T follicular helper cell (primary cell): ENCODE measurements around the gene WDR82.
"Not testable (repeated sequence)": the region's sequence is repeated elsewhere in the genome, so short reads cannot be mapped to it uniquely, and the experiment has no call there.

Experiments used
- DNase-seq: peaks from one replicate; pipeline ENCODE4 v3.0.0-alpha.2; 2020; ENCODE audit warnings: low read depth

The WDR82 gene

DNA sequence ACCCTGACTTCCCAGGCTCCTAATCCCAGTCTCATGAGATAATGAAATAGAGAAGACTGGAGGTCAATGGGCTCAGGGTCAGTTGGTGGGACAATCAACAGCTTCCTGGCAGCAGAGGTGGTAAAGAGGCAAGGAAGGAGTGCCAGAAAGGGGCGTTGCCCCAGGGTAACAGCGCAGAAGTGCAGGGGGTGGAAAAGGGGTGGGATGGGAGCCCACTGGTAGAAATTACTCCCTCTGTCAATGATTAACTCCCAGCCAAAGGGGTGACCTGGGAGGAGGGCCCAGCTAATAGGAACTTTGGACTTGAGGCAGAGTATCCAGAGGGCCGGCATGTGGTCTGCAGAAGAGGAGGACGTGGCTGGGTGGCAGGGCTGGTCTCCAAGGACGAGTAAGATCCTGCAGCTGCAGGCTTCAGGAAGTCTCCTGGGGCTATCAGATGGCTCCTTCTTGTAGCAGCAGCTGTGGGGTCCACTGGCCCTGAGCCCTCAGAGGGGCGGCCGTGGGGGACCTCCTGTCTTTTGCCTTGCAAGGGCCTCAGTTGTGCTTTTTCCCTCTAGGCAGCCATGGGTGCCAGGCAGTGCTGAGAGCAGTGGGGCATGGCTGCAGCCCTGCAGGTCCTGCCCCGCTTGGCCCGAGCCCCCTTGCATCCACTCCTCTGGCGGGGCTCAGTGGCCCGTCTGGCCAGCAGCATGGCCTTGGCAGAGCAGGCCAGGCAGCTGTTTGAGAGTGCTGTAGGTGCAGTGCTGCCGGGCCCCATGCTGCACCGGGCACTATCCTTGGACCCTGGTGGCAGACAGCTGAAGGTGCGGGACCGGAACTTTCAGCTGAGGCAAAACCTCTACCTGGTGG, 11.5 kb upstream of the WDR82 start:
- no peak for DNase-seq

DNA sequence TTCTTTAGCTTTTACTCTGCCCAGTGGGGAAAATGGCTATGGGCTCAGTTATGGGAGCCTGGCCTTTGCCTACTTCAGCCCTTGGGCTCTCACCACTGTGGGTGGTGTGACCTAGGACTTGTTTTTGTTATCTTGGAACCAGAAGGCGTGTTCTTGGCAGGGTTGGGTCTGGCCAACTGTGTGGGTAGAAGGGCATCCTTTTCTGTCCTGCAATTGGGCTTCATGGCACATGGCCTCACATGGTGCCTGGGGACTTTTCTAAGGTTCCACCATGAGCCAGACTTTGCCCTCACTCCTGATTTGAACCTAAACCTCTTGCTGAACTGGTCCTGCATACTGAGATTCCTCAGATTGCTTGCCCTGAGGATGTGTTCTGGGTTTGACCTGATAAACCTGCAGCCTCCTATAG, 10.9 kb upstream of the WDR82 start:
- DNase-seq = no peak

DNA sequence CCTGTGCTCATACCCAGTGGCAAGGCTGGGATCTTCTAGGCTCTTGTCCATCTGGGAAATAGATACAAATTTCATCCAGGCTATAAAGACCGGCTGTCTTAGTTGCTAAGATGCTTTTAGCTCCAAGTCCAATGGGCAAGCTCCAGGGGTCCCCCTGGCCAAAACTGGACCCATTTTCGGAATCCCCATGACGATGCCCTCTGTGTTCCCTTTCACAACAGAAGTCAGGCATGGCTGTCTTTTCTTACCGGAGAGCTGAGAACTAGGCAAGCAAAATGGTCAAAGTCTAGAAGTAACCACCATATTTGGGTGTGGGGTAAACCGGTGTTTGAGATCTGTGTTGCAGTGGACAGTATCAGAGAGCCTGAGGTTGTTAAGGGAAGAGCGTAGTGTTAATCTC, 10.2 kb upstream of the WDR82 start:
- DNase-seq = no peak

DNA sequence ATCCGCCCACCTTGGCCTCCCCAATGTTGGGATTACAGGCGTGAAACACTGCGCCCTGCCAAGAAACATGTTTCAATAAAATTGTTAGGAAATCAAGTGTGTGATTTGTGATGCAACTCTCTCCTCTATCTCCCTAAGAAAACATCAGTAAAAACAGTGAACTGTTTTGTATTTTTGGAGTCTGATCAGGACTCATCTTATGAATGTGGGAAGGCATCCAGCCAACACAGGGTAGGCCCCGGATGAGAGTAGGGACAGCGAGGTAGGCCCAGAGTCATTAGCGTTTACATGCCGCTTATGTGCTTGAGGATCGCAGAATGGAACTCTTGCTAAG, 8.3 kb upstream of the WDR82 start:
- no peak for DNase-seq

DNA sequence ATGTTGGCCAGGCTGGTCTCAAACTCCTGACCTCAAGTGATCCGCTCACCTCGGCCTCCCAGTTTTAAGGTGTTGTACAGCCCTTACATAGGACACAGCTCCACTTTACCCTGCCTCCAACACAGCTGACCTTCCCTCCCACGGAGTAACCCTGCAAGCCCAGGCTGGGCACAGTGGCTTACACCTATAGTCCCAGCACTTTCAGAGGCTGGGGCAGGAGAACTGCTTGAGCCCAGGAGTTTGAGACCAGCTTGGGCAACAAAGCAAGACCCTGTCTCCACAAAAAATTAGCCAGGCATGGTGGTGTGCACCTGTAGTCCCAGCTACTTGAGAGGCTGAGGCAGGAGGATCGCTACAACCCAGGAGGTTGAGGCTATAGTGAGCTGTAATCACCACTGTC, 5.6 kb upstream of the WDR82 start:
- not testable (repeated sequence) for DNase-seq

DNA sequence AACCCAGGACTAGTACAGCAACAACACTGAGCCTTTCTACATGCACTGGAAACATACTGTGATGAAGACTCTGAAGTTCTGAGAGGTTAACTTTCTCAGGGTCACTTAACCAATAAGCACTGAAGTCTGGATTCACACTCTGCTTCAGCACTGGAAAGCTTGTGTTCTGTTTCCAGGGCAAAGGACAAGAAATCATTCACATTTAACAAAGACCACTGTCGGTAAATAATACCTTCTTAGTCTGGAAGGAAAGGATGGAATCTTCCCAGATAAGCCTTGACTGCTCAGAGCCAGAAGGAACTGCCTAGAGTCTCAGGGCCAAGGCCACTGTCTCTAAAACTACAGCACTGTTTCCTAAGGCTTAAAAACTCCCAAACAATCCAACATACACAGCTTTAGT, 4.9 kb upstream of the WDR82 start:
- no peak for DNase-seq

DNA sequence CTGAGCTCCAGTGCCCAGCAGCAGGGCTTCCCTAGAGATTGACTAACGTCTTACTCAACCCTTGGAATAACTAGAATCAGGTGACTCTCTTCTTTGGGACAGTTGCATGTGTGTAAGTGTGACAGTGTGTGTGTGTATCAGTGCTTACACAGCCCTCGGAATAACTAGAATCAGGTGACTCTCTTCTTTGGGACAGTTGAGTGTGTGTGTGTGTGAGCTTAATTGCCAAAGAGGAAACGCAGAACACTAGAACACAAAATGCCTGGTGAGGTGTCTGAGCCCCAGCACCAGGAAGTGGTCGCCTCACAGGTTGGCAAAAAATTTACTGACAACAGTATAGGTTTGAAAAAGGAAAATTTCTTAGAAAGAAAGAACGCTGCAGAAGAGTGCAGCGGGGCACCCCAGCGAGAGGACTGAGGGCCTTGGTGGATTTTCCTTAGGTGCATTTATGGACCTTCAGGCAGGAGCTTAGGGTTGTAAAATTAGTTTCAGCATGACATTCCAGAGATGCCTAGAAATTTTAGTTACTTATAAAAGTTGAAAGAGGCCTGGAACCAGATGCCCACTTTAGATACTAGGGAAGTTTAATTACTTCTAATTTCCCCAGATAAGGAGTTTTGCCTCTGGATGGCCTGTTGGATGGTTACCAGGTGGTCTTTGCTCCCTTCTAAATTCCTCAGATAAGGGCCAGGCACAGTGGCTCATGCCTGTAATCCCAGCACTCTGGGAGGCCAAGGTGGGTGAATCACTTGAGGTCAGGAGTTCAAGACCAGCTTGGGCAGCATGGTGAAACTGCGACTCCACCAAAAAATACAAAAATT, 3.7 kb upstream of the WDR82 start:
- DNase-seq = peak; percentile 18

DNA sequence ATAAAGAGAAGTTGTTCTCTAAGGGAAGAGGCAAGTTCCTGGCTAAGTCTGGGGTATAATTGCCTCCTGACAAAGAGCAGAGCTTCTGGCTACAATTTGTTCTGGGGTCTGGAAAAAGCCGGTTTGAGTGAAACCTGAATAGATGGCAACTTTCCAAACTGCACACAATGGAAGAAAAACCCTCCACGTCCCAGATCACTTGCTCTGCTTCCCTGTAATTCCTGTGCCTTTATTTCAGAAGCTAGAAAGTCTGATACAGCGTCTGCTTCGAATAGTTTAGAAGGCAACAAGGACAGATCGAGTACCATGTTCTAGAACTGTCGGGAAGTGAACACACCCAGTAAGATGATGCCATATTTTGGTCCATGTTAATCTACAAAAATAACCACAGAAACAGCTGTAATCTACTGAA, 1.6 kb upstream of the WDR82 start:
- no peak for DNase-seq

DNA sequence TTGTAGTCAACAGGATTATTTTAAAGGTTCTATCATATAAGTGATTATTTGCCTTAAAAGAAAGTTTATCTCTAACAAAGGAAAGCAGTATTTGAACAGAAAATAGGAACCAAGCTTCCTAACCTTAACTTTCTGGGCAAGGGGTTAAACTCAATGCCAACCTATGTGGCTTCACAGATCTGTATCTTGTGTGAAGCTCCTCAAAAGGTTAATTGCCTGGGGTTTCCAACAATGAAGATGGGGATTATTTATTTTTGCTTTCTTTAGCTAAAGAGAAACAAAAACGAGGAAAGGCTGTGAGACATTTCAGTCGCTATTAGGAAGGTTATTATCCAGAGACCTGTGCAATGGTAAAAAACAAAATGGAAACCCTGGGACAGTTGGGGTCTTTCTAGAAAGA, 1.1 kb upstream of the WDR82 start:
- DNase-seq = no peak

DNA sequence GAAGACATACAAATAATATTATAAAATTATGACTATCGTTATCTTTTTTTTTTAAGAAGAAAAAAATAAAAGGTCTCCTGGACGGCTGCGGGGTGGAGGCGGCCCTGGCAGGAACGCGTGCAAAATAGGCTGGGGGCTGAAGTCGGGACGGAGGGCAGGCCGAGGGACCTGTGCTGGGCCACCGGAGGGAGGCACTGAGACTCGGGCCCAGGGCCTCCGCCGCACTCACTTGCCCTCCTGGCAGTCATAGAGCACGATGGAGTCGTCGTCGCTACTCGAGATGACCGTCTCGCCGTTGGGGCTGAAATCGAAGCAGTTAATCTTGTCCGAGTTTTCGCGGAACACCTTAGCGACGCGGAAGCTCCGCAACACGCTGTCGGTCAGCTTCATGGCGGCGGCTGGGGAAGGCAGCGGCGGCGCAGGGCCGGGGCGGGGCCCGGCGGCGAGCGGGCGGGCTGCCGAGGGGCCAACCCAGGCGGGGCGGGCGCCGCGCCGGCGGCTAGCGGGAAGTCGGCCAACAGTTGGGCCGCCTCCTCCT, 408 bp downstream of the WDR82 start:
- DNase-seq = peak; percentile 31

DNA sequence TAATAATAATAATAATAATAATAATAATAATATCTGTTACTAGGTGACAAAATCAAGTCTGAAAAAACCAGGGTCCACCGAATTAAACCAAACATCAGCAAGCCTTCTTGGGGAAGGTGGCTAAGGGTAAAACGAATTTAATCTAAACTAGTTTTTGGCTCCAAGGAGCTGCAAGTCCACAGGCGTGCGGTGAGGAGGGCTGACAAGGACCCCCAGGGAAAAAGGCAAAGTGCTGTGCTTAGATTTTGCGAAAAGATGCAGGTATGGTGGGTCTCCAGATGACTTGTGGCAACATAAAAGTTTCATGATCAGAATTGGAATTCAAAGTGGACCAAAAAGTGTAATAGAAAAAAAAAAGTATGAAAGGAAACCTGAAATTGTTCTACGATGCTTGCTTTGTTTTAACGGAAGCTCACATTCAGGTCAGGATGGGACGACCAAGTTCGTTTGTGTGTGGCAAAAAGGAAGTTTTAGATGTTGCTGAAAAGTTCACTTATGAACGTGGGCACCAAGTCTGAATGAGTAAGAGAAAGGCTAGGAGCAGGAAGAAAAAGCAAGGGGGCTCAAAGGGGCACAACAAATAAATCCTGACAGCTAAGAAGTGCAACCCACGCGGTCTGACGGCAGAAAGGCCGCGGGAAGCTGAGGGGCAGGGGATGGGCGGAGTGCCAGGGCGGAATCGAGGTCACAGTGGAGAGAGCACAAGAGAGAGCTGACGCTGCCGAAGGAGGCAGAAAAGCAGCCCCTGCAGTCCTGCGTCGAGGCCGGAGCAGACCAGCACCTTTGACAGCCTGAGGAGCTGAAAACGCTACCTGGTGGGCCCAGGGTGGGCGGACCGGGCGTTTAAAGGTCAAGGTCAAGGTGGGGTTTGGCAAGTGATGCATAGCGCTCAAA, 1.1 kb downstream of the WDR82 start:
- peak; percentile 42 for DNase-seq

DNA sequence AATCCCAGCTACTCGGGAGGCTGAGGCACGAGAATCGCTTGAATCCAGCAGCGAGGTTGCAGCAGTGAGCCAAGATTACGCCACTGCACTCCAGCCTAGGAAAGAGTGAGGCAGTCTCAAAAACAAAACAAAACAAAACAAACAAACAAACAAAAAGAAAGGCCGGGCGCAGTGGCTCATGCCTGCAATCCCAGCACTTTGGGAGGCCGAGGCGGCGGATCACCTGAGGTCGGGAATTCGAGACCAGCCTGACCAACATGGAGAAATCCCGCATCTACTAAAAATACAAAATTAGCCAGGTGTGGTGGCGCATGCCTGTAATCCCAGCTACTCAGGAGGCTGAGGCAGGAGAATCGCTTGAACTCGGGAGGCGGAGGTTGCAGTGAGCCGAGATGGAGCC, 3.7 kb downstream of the WDR82 start:
- not testable (repeated sequence) for DNase-seq

DNA sequence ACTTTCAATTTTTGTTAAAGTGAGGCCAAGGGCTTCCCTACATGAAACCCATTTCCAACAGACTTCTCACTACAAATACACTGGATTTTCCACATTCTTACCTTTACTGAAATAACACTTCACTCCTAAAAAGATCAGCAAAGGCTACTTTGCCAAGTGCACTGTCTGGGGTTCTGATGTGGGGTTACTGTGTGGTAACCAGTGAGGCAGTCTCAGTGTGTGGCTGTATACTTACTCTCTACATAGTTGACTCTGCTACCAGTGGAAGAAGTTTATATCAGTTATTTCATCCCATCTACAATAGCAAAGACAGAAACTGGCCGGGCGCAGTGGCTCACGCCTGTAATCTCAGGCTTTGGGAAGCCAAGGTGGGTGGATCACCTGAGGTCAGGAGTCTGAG, 5.6 kb downstream of the WDR82 start:
- no peak for DNase-seq

DNA sequence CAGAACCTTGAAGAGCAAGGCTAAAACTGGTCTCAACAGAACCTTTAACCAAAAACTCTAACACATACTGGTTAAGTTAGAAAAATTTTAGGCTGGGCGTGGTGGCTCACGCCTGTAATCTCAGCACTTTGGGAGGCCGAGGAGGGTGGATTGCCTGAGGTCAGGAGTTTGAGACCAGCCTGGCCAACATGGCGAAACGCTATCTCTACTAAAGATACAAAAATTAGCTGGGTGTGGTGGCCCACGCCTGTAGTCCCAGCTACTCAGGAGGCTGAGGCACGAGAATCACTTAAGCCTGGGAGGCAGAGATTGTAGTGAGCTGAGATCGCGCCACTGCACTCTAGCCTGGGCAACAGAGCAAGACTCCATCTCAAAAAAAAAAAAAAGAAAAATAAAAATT, 6.3 kb downstream of the WDR82 start:
- DNase-seq = not testable (repeated sequence)

DNA sequence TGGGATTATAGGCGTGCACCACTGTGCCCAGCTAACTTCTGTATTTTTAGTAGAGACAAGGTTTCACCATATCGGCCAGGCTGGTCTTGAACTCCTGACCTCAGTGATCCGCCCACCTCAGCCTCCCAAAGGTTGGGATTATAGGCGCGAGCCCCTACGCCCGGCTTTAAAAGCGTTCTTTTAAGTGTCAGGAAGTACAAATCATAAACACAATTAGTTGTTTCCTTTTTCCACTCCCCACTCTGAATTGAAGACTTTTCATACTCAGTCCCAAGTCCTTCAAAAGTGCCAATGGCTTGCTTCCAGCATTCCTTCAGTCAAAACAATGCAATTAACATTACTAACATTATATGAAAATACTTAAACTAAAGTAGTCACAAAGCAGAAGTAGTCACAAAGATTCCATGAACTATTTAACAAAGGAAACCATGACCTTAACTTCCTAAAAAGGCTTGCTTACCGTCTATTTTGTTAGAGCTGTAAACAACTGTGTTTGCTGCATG, 8.1 kb downstream of the WDR82 start:
- no peak for DNase-seq

DNA sequence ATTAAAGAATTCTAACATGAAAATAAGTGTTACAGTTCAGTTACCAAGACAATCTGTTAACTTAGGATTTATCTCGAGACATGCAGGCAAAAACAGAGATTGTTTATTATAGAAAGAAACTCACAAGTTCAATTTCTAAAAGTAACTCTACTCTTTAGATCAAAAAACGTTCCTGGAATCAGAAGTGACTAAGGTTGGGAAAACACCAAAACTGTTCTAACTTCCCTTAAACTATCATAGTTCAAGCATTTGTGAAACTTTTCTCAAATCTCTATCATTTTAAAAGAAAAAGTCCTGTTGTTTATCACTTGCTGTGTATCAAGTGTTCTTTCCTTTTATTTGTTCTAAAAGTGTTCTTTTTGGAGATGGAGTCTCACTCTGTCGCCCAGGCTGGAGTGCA, 8.7 kb downstream of the WDR82 start:
- no peak for DNase-seq

DNA sequence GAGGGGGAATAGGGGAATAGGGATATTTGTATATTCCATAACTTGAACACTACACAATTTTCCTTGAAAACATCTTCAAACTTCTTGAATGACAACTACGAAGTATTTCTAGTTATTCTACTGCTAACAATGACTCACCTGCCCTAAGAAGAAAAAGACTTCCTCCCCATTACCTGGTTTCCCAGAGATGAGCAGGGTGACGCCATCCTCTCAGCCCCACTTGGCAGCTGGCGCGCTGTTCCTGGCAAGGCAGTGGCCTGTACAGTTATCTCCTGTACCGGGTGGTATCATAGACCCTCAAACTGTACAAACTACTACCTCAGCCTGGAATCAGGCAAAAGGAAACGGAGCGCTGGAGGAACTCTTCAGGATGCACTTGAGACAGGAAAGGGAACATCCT, 10.4 kb downstream of the WDR82 start:
- peak; percentile 49 for DNase-seq

DNA sequence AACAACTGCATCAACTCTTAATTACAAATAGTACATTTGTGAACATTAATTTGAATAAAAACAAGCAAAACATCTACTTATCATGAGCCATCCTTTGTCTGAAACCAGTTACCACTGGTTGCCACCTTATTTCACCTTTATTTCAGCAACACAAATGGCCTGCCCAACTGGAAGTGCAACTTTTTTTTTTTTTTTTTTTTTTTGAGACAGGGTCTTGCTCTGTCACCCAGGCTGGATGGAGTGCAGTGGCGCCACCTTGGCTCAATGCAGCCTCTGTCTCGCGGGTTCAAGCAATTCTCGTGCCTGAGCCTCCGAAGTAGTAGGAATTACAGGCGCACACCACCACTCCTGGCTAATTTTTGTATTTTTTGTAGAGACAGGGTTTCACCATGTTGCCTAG, 13.1 kb downstream of the WDR82 start:
- DNase-seq = no peak

DNA sequence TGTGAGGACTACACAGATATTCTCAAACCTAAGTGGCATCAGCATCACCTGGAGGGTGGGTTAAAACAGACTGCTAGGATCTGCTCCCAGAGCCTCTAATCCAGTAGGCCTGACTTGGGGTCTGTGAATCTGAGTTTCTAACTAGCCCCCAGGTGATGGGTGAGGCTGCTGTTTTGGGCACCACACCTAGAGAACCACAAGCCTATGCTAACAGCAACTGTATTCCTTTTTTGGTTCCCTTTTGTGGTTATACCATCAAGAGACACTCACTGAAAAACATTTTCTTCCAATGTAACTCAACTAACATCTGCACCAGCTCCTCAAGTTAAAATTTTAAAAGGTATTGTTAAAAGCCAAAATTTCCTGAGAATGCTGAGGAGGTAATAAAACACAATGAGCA, 16.0 kb downstream of the WDR82 start:
- DNase-seq = no peak

DNA sequence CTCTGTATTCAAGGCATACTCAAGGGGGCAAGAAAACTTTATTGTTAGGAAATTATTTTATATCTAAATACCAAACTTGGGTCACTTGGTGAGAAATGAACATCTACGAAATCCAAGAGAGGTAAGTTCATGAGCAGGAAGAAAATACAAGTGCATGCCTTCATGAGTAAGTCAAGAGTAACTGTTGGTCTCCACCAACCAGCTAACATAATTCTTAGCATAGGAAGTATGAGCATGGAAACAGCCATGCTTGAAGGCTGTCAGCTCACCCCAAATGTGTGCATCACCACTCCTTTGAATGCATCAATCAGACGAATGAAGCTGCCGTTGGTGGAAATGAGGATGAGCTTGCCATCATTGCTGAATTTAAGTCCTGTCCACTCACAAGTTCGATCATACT, 19.0 kb downstream of the WDR82 start:
- no peak for DNase-seq

DNA sequence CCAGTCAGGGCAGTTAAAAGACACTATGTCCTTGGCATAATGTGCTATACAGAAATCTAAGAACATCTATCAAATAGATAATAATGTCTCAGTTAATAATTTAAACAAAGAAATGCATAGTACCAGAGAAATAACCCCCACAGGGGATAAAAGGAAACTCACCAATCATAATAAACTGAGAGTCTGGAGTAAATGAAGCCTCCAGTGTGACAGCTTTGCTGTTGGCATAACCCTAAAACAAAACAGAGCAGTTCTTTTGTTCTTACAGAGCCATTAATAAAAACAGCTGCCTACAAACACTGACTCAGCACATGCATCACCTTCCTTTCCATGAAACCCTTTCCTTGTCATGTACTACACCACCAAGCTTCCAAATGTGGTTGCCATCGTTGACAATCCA, 19.4 kb downstream of the WDR82 start:
- no peak for DNase-seq

DNA sequence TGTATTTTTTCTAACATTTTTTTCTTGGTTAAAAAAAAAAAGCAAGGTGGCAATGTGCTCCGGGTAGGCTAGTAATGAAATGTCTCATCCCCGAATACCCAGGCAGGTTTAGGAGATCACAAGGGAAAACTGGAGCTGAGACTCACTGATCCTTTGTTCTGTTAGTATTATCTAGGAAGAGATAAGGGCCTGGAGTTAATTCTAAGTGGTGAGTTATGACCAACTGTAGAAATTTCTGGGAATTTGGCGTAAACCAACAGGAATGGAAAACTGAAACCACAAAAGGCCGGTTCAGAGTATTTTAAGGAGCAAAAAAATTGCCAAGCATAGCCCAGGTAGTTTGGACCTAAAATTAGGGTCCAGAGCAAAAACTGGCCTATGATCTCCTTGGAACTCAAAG, 20.5 kb downstream of the WDR82 start:
- DNase-seq = no peak
